ENCODE data around the gene SUGCT.
A peak's percentile ranks its signal among the peaks of the same experiment; 100 is the strongest.
"Not testable (repeated sequence)": the region's sequence is repeated elsewhere in the genome, so short reads cannot be mapped to it uniquely, and the experiment has no call there.

The SUGCT gene

GRCh38 chr7:40587419-40587818, 452.6 kb downstream of the SUGCT start:
- no peak for DNase-seq

GRCh38 chr7:40595129-40595528, 460.3 kb downstream of the SUGCT start:
- DNase-seq, result no peak

- no peak for DNase-seq
Measured at GRCh38 chr7:40595832-40596231, 461.0 kb downstream of the SUGCT start.

GRCh38 chr7:40597517-40597916, 462.7 kb downstream of the SUGCT start:
- no peak for DNase-seq

- no peak for DNase-seq
Measured at GRCh38 chr7:40598915-40599314, 464.1 kb downstream of the SUGCT start.

- DNase-seq, result no peak
Measured at GRCh38 chr7:40599836-40600235, 465.0 kb downstream of the SUGCT start.

- DNase-seq, result not testable (repeated sequence)
Measured at GRCh38 chr7:40602351-40602750, 467.5 kb downstream of the SUGCT start.

- peak in 1 of 2 experiments; percentile 29 for DNase-seq
Measured at GRCh38 chr7:40604601-40605438, 470.0 kb downstream of the SUGCT start.

GRCh38 chr7:40608321-40609075, 473.7 kb downstream of the SUGCT start:
- no peak for DNase-seq

- DNase-seq, result no peak
Measured at GRCh38 chr7:40610461-40610860, 475.7 kb downstream of the SUGCT start.

- DNase-seq, result no peak
Measured at GRCh38 chr7:40611095-40611871, 476.5 kb downstream of the SUGCT start.

- no peak for DNase-seq
Measured at GRCh38 chr7:40612298-40612697, 477.5 kb downstream of the SUGCT start.

- no peak for DNase-seq
Measured at GRCh38 chr7:40619647-40620046, 484.8 kb downstream of the SUGCT start.

- DNase-seq, result no peak
Measured at GRCh38 chr7:40621592-40621998, 486.8 kb downstream of the SUGCT start.

- no peak for DNase-seq
Measured at GRCh38 chr7:40622941-40623501, 488.2 kb downstream of the SUGCT start.

- no peak for DNase-seq
Measured at GRCh38 chr7:40623863-40624262, 489.1 kb downstream of the SUGCT start.

- not testable (repeated sequence) for DNase-seq
Measured at GRCh38 chr7:40627361-40627760, 492.6 kb downstream of the SUGCT start.

GRCh38 chr7:40629891-40630290, 495.1 kb downstream of the SUGCT start:
- DNase-seq, result no peak

- DNase-seq, result no peak
Measured at GRCh38 chr7:40634118-40634517, 499.3 kb downstream of the SUGCT start.

GRCh38 chr7:40638545-40639320, 503.9 kb downstream of the SUGCT start:
- no peak for DNase-seq

- DNase-seq, result no peak
Measured at GRCh38 chr7:40640566-40640965, 505.8 kb downstream of the SUGCT start.

- no peak for DNase-seq
Measured at GRCh38 chr7:40641701-40642100, 506.9 kb downstream of the SUGCT start.
